Natural killer cell (primary cell): Measurements from ENCODE around the gene PKD1. TPM values are rescaled to one million over a fixed set of nuclear protein-coding genes. Genes with fewer than 3 reads are reported as not detected.

ENCODE experiments used
- ATAC-seq, 3 donors: fragments of 150-1000 bp in 2 of 3; fragments of 200-7000 bp in 1 of 3; cut with Tn5 transposase; 1 replicate in 1 of 3; 2 replicates in 2 of 3; pipeline ENCODE4 v1.10.0; 2021; ENCODE audit warnings: mild to moderate bottlenecking in 2 of 3, moderate library complexity in 2 of 3
- DNase-seq, 2 donors: peaks; one replicate each; pipeline versions ENCODE4 v3.0.0 to v3.0.0-alpha.2; 2013 to 2021; ENCODE audit warnings: mixed read lengths in 1 of 2
- H3K27ac ChIP-seq: one replicate; pipeline ENCODE4 v1.5.1; 2013; ENCODE audit warnings: mild to moderate bottlenecking, low read length
- H3K27me3 ChIP-seq: one replicate; pipeline ENCODE4 v1.6.1; 2013; ENCODE audit warnings: low read length; ENCODE audit not compliant: control insufficient read depth, insufficient read depth
- H3K36me3 ChIP-seq: one replicate; pipeline ENCODE4 v1.6.1; 2013; ENCODE audit warnings: low read length; ENCODE audit not compliant: control insufficient read depth, insufficient read depth
- H3K4me1 ChIP-seq: one replicate; pipeline ENCODE4 v1.6.1; 2013; ENCODE audit warnings: low read length; ENCODE audit not compliant: control insufficient read depth, insufficient read depth
- H3K4me3 ChIP-seq: one replicate; pipeline ENCODE4 v1.5.1; 2013; ENCODE audit warnings: low read length
- H3K9me3 ChIP-seq: one replicate; pipeline ENCODE4 v1.6.1; 2013; ENCODE audit warnings: low read length; ENCODE audit not compliant: control insufficient read depth, insufficient read depth
- H3K27ac Mint-ChIP-seq, 2 donors: one replicate each; pipeline ENCODE4 v1.8.0; 2022; ENCODE audit warnings: mild to moderate bottlenecking in 2 of 2, mixed read lengths in 2 of 2, moderate library complexity in 1 of 2
- H3K27me3 Mint-ChIP-seq, 2 donors: one replicate each; pipeline ENCODE4 v1.8.0; 2022; ENCODE audit warnings: low read depth in 2 of 2, mixed read lengths in 2 of 2
- H3K36me3 Mint-ChIP-seq: one replicate; pipeline ENCODE4 v1.8.0; 2022; ENCODE audit warnings: mixed read lengths
- H3K4me1 Mint-ChIP-seq, 2 donors: one replicate each; pipeline ENCODE4 v1.8.0; 2022; ENCODE audit warnings: mixed read lengths in 2 of 2
- H3K4me3 Mint-ChIP-seq: one replicate; pipeline ENCODE4 v1.8.0; 2022; ENCODE audit warnings: mild to moderate bottlenecking, moderate library complexity, mixed read lengths
- H3K9me3 Mint-ChIP-seq, 2 donors: one replicate each; pipeline ENCODE4 v1.8.0; 2022; ENCODE audit warnings: mixed read lengths in 2 of 2
- CTCF ChIP-seq: fragments of 200-600 bp; IDR thresholded peaks from one replicate; pipeline ENCODE4 v1.8.0; 2022; ENCODE audit warnings: antibody characterized with exemption
- WGBS: methylation state at CpG from one replicate; pipeline ENCODE4 v1.1.7; 2013; ENCODE audit warnings: missing lambda C conversion rate; ENCODE audit not compliant: insufficient coverage; 5-methylcytosine and 5-hydroxymethylcytosine counted together
- intact Hi-C: fragments of 100-400 bp; cut with micrococcal nuclease; formaldehyde crosslinking; loops from one replicate; pipeline ENCODE4 v1.14.2; 2022
- total RNA-seq, 4 donors: library from RNA; stranded (reverse); fragments of 120-200 nt in 1 of 4; gene quantifications; one replicate each; pipeline versions ENCODE4 v1.2.3 to v1.2.4, GENCODE V29; 2013 to 2022

Gene PKD1
- total RNA-seq, 3 donors from 2014 or later (not counting 1 experiment from before 2014, with no cell fraction given) = 87.0 to 105 (median 99.1) TPM

DNA sequence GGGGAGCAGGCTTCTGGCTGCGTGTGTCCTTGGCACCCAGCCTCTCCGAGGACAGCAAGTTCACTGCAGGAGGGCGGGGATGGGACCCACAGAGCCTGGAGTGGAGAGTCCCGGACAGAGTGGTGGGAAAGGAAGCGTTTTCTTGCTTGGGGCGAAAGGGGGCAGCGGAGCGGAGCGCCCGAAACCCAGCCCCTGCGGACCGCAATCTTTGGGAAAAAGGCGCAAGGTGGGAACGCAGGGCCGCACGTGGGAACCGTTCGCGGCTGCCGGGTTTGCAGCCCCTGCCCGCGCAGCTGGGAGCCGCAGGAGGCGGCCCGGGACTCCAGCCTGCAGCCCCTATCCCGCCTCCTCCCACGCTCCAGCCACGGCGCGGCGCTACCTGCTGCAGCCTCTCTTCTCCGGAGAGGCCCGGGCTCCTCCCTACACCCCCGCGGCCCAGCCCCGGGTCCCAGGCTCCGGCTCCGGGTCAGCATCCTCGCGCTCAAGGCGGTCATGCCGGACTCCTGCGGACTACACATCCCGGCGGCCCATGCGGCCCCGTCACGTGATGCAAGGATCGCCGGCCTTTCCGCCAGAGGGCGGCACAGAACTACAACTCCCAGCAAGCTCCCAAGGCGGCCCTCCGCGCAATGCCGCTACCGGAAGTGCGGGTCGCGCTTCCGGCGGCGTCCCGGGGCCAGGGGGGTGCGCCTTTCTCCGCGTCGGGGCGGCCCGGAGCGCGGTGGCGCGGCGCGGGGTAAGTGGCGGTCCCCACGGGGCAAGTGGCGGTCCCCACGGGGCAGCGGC, 88.2 kb downstream of the PKD1 start, which contains the start of the genes NTHL1 and TSC2:
NTHL1 (minus strand) TSS at position 505 of the 786 bp plus-strand sequence; CDS start at position 494, 11 bp downstream.
TSC2 (plus strand) TSS at position 656 of the 786 bp plus-strand sequence. CDS start 631 bp downstream, outside the sequence.
- Histone ChIP-seq H3K27me3 (no peaks in the 10 kb centered on the region), H3K9me3 (no peaks in the 10 kb centered on the region), H3K4me3 (peak within 1 kb of the TSS; percentile 71), H3K27ac (no peak within 1 kb of the TSS), H3K36me3 (peaks cover 11% of the 10 kb centered on the region), H3K4me1 (peaks cover 35% of the 10 kb centered on the region)
- ATAC-seq (peak; percentile 95 to 99 (median 99)), DNase-seq (peak; percentile 92 to 96)
- no peaks in the 10 kb centered on the region for H3K36me3 Mint-ChIP-seq
- H3K27me3 Mint-ChIP-seq = no peaks in the 10 kb centered on the region
- WGBS = under 1% methylated on average over 81 of the region's 81 CpGs
- H3K4me3 Mint-ChIP-seq = peak within 1 kb of the TSS; percentile 93
- peaks cover 14 to 28% of the 10 kb centered on the region in 2 donors for H3K4me1 Mint-ChIP-seq
- no peaks in the 10 kb centered on the region for H3K9me3 Mint-ChIP-seq
- peak within 1 kb of the TSS; percentile 61 to 73 for H3K27ac Mint-ChIP-seq
- intact Hi-C loops = loop anchor here (1.0 kb wide), 2 partner anchors 24 to 108 kb away; partner anchors contain the start of gene TRAF7
- peak; percentile 41 for TF ChIP-seq CTCF

- H3K4me3 Mint-ChIP-seq = peak overlapping the region; percentile 91
- no peaks in the 10 kb centered on the region for H3K36me3 Mint-ChIP-seq
- DNase-seq (no peak), ATAC-seq (no peak)
- intact Hi-C loops = loop anchor here (1.0 kb wide), 2 partner anchors 24 to 108 kb away; partner anchors contain the start of gene TRAF7
- peaks cover 14 to 26% of the 10 kb centered on the region in 2 donors for H3K4me1 Mint-ChIP-seq
- peaks cover 7% of the 10 kb centered on the region for H3K36me3 ChIP-seq
- TF ChIP-seq CTCF = no peak
- H3K27me3 Mint-ChIP-seq = no peaks in the 10 kb centered on the region
- 34% methylated on average over 8 of the region's 8 CpGs for WGBS
- no peak overlapping the region for H3K27ac ChIP-seq
- no peaks in the 10 kb centered on the region for H3K9me3 ChIP-seq
- H3K4me3 ChIP-seq = peak overlapping the region; percentile 71
- no peaks in the 10 kb centered on the region for H3K9me3 Mint-ChIP-seq
- H3K27me3 ChIP-seq = no peaks in the 10 kb centered on the region
- peaks cover 35% of the 10 kb centered on the region for H3K4me1 ChIP-seq
- peak overlapping the region in 1 of 2 donors; percentile 73 for H3K27ac Mint-ChIP-seq
Observed at GRCh38 chr16:2046893-2047329, 88.8 kb downstream of the PKD1 start.

DNA sequence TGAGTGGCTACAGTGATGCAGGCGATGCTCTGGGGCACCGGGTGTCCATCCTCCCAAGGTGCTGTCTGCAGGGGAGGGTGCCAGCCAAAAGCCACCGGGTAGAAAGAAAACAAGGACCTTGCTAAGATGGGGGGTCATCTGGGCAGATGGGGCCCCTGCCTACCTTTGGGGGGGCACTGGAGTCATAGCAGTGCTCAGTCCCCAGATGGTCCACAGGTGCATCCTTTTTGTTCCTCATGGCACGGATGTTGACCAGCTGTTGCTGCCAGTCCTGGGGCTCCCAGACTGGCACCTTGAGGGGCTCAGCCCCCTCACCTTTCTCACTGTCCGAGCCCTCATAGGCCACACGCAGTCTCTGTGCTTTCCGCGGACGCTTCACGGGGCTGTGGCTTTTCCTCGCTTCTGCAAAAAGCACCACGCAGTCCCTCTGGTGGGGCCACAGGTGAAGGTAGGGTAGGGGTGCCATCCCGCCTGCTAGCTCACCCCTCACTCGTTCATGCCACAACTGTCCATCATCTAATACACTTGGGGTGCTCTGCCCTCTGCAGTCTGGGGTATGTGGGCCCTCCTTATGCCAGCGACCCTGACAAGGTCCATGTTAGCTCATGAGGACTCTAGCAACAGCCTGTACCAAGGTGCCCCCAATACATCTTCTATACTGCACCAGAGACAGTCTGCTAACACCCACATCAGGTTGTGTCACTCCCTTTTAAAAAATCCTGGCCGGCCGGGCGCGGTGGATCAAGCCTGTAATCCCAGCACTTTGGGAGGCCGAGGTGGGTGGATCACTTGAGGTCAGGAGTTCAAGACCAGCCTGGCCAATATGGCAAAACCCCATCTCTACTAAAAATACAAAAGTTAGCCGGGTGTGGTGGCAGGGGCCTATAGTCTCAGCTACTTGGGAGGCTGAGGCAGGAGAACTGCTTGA, 89.5 kb downstream of the PKD1 start:
- Histone ChIP-seq H3K9me3 (no peaks in the 10 kb centered on the region), H3K36me3 (peaks cover 5% of the 10 kb centered on the region), H3K4me1 (peaks cover 35% of the 10 kb centered on the region), H3K27me3 (no peaks in the 10 kb centered on the region), H3K27ac (no peak overlapping the region), H3K4me3 (no peak overlapping the region)
- DNase-seq (no peak), ATAC-seq (no peak)
- intact Hi-C loops = no loop called here
- Mint-ChIP-seq H3K36me3 (no peaks in the 10 kb centered on the region), H3K27me3 (no peaks in the 10 kb centered on the region), H3K4me1 (peaks cover 14 to 26% of the 10 kb centered on the region in 2 donors), H3K27ac (no peak overlapping the region), H3K4me3 (peak overlapping the region; percentile 91), H3K9me3 (no peaks in the 10 kb centered on the region)
- TF ChIP-seq CTCF = no peak
- WGBS = 93% methylated on average over 20 of the region's 21 CpGs
